ENCODE results near the gene CENPP.

CENPP gene

DNA sequence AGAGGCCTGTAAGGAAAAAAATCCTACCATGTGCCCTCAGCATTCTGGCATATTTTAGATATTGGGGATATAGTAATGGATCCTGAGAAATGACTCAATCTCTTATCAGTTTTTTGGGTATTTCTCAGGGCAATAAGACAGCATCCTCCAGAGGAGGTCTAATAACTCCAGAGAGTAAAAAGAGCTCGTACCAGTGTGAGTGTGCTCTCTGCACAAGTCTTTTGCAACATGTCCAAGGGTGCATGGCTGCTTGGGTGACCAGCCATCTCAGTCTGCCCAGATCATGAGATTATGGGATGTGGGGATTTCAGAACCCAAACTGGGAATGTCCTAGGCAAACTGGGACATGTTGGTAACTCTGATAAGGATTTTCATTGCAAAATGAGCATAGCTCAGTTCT is 141.3 kb downstream of the CENPP start:
- Histone ChIP-seq H3K36me3 (no peaks in the 10 kb centered on the region), H3K27me3 (no peaks in the 10 kb centered on the region), H3K9me3 (no peaks in the 10 kb centered on the region), H3K4me1 (peaks cover 0 to 35% (median 13%) of the 10 kb centered on the region in 4 donors), H3K27ac (peak overlapping the region; percentile 46 to 85), H3K4me3 (no peak overlapping the region)
- TF ChIP-seq, protein P1, sequence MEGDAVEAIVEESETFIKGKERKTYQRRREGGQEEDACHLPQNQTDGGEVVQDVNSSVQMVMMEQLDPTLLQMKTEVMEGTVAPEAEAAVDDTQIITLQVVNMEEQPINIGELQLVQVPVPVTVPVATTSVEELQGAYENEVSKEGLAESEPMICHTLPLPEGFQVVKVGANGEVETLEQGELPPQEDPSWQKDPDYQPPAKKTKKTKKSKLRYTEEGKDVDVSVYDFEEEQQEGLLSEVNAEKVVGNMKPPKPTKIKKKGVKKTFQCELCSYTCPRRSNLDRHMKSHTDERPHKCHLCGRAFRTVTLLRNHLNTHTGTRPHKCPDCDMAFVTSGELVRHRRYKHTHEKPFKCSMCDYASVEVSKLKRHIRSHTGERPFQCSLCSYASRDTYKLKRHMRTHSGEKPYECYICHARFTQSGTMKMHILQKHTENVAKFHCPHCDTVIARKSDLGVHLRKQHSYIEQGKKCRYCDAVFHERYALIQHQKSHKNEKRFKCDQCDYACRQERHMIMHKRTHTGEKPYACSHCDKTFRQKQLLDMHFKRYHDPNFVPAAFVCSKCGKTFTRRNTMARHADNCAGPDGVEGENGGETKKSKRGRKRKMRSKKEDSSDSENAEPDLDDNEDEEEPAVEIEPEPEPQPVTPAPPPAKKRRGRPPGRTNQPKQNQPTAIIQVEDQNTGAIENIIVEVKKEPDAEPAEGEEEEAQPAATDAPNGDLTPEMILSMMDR (IDR thresholded peaks at IDR 0.05), result no peak
- intact Hi-C loops (cut with DNase I; ENCODE audit: low total_unique reads), result no loop called here
- no peak for DNase-seq

- Histone ChIP-seq H3K27me3 (no peaks in the 10 kb centered on the region), H3K4me3 (no peak overlapping the region), H3K36me3 (no peaks in the 10 kb centered on the region), H3K27ac (peak overlapping the region; percentile 46 to 85), H3K9me3 (no peaks in the 10 kb centered on the region), H3K4me1 (peaks cover 0 to 35% (median 13%) of the 10 kb centered on the region in 4 donors)
- TF ChIP-seq, protein P1 (IDR thresholded peaks at IDR 0.05), result no peak
- intact Hi-C loops (cut with DNase I; ENCODE audit: low total_unique reads), result no loop called here
- no peak for DNase-seq
Observed at GRCh38 chr9:92467511-92467910, 141.8 kb downstream of the CENPP start.

DNA sequence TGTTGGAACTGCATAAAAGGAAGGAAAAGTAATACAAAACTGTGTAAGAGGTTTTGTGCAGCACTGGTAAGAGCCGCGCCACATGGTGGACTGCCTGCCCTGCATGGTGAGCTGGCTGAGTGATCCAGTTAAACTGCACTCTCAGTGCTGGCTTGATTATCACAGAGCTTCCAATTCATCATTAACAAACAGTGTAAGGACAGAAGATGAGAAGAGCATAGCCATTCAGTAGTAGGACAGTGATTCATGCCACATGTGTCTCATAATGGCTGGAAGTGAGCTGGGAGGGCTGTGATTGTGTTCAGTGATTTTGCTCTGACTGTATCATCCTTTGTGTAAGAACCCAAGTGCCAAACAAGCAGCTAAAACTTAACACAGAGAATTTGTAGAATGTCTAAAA is 142.5 kb downstream of the CENPP start:
- Histone ChIP-seq H3K4me3 (no peak overlapping the region), H3K27ac (peak overlapping the region in 1 of 2 donors; percentile 85), H3K36me3 (no peaks in the 10 kb centered on the region), H3K9me3 (no peaks in the 10 kb centered on the region), H3K27me3 (no peaks in the 10 kb centered on the region), H3K4me1 (peaks cover 0 to 28% (median 12%) of the 10 kb centered on the region in 4 donors)
- TF ChIP-seq, protein P1 (IDR thresholded peaks at IDR 0.05), result no peak
- DNase-seq, result no peak
- intact Hi-C loops (cut with DNase I; ENCODE audit: low total_unique reads), result no loop called here

GRCh38 chr9:92474587-92474986 is 148.8 kb downstream of the CENPP start:
- intact Hi-C loops (cut with DNase I; ENCODE audit: low total_unique reads), result no loop called here
- Histone ChIP-seq H3K36me3 (no peaks in the 10 kb centered on the region), H3K9me3 (no peaks in the 10 kb centered on the region), H3K27ac (no peak overlapping the region), H3K4me1 (peaks cover 0 to 44% (median 16%) of the 10 kb centered on the region in 4 donors), H3K4me3 (no peak overlapping the region), H3K27me3 (no peaks in the 10 kb centered on the region)
- DNase-seq, result no peak
- TF ChIP-seq, protein P1 (IDR thresholded peaks at IDR 0.05), result no peak

- Histone ChIP-seq H3K9me3 (no peaks in the 10 kb centered on the region), H3K27me3 (no peaks in the 10 kb centered on the region), H3K4me3 (no peak overlapping the region), H3K36me3 (no peaks in the 10 kb centered on the region), H3K4me1 (peaks cover 0 to 68% (median 23%) of the 10 kb centered on the region in 4 donors), H3K27ac (peak overlapping the region; percentile 8 to 41)
- TF ChIP-seq, protein P1 (IDR thresholded peaks at IDR 0.05), result no peak
- intact Hi-C loops (cut with DNase I; ENCODE audit: low total_unique reads), result no loop called here
- no peak for DNase-seq
Observed at GRCh38 chr9:92476962-92477361, 151.2 kb downstream of the CENPP start.

- TF ChIP-seq, protein P1 (IDR thresholded peaks at IDR 0.05), result no peak
- DNase-seq, result no peak
- Histone ChIP-seq H3K4me3 (no peak overlapping the region), H3K9me3 (no peaks in the 10 kb centered on the region), H3K27ac (peak overlapping the region; percentile 81 to 85), H3K27me3 (no peaks in the 10 kb centered on the region), H3K36me3 (no peaks in the 10 kb centered on the region), H3K4me1 (peaks cover 0 to 86% (median 30%) of the 10 kb centered on the region in 4 donors)
- intact Hi-C loops (cut with DNase I; ENCODE audit: low total_unique reads), result no loop called here
Observed at GRCh38 chr9:92478783-92479182, 153.0 kb downstream of the CENPP start.
